Heart left ventricle (tissue), 13 donors: ENCODE measurements around the gene TRIM59.

Experiments used
- POLR2A ChIP-seq, 2 donors: fragments of 450-650 bp; IDR thresholded peaks; one replicate each; pipeline ENCODE4 v1.6.1; 2017; ENCODE audit warnings: antibody characterized with exemption in 2 of 2, mild to moderate bottlenecking in 2 of 2, moderate library complexity in 2 of 2
- TF ChIP-seq, protein P1 (sequence below), 12 donors: fragments of 200-600 bp; sonication (generic) in 4 of 12; IDR thresholded peaks; one replicate each; pipeline versions ENCODE4 v1.5.0 to v1.8.0; 2018 to 2022; ENCODE audit warnings: antibody characterized with exemption in 12 of 12, mild to moderate bottlenecking in 5 of 12
- donor health status: ischemic (EF 13 %, LVEDD 7.1; RV severe dilation, severe dysfunction).
- donor health status: DM: no; HTN: yes; CAD: no.
- donor health status: DM: no; HTN: no; CAD: no.
- donor health status: ischemic (EF 25% LVEDD 6.9; RV normal size, moderate dysfunction).
- donor health status: ischemic (EF 25% LVEDD 5.7; RV mildly dilated, moderate dysfunction).
- donor health status: ischemic (EF 35%, LVEDD 5.7; RV mildly dilated, moderate dysfunction).
- donor health status: nonischemic (EF 11% LVEDD 7.7; RV severe dilation, severe dysfunction).
- donor health status: DM: yes; HTN: yes; CAD: no.
- donor health status: PGD.
- donor health status: ischemic (EF 29% LVEDD 5.4; RV normal size, mild dysfunction).
- donor health status: nonischemic (EF 23%, LVEDD 6.1; RV moderate dilation, normal function).

DNA sequence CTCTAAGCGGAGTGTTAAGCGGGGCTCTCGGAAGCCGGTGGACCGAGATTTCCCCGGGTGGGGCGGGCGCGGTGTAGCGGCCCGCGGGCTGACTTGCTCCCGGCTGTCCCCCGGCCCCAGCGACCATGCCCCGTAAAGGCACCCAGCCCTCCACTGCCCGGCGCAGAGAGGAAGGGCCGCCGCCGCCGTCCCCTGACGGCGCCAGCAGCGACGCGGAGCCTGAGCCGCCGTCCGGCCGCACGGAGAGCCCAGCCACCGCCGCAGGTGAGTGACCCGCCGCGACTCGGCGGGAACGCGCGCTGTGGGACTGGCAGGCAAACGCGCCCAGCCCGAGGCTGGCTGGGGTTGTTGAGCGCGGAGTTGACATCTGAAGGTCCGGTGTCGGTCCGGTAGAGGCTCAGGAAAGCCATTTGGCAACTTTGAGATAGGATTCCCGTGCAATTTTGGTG, 48.9 kb downstream of the TRIM59 start:
- TF ChIP-seq, protein P1, sequence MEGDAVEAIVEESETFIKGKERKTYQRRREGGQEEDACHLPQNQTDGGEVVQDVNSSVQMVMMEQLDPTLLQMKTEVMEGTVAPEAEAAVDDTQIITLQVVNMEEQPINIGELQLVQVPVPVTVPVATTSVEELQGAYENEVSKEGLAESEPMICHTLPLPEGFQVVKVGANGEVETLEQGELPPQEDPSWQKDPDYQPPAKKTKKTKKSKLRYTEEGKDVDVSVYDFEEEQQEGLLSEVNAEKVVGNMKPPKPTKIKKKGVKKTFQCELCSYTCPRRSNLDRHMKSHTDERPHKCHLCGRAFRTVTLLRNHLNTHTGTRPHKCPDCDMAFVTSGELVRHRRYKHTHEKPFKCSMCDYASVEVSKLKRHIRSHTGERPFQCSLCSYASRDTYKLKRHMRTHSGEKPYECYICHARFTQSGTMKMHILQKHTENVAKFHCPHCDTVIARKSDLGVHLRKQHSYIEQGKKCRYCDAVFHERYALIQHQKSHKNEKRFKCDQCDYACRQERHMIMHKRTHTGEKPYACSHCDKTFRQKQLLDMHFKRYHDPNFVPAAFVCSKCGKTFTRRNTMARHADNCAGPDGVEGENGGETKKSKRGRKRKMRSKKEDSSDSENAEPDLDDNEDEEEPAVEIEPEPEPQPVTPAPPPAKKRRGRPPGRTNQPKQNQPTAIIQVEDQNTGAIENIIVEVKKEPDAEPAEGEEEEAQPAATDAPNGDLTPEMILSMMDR (IDR thresholded peaks at IDR 0.05) = no peak
- no peak for TF ChIP-seq POLR2A (IDR thresholded peaks at IDR 0.05)
